GM18519 (cell line): ENCODE measurements around the gene SLC9A9.

Experiments
- ATAC-seq: cut with Tn5 transposase; IDR thresholded peaks from one replicate; pipeline ENCODE4 v1.9.1; 2021; ENCODE audit warnings: mild to moderate bottlenecking, moderate library complexity; ENCODE audit not compliant: unreplicated experiment, low FRiP score

Gene SLC9A9

GRCh38 chr3:143278721-143279120 lies 569.5 kb downstream of the SLC9A9 start:
- no peak for ATAC-seq

GRCh38 chr3:143277531-143277930 lies 570.7 kb downstream of the SLC9A9 start:
- ATAC-seq = no peak

GRCh38 chr3:143276592-143276991 lies 571.7 kb downstream of the SLC9A9 start:
- ATAC-seq = peak; percentile 95

GRCh38 chr3:143273975-143274690 lies 574.1 kb downstream of the SLC9A9 start:
- no peak for ATAC-seq

GRCh38 chr3:143271136-143271535 lies 577.1 kb downstream of the SLC9A9 start:
- no peak for ATAC-seq

GRCh38 chr3:143269741-143270140 lies 578.5 kb downstream of the SLC9A9 start:
- no peak for ATAC-seq

DNA sequence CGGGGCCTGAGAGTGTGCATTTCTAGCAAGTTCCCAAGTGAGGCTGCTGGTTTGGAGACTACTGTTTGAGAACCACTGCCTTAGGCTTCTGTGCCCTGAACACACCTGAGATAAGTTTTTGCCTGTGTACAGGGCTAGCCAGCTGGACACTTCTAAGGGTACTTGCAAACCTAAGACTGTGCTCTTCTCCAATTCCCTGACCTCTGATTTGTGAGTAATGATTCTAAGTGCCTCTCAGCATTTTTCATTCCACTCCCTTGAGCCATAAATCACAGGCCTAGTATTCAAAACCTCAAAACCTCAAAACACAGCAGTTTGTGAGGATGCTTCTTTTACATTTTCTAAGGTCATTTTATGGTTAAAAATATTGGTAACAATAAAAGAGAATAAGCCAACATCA lies 580.3 kb downstream of the SLC9A9 start:
- ATAC-seq = no peak

- ATAC-seq = no peak
Measured at GRCh38 chr3:143266927-143267326, 581.3 kb downstream of the SLC9A9 start.

GRCh38 chr3:143266511-143266910 lies 581.8 kb downstream of the SLC9A9 start:
- no peak for ATAC-seq

DNA sequence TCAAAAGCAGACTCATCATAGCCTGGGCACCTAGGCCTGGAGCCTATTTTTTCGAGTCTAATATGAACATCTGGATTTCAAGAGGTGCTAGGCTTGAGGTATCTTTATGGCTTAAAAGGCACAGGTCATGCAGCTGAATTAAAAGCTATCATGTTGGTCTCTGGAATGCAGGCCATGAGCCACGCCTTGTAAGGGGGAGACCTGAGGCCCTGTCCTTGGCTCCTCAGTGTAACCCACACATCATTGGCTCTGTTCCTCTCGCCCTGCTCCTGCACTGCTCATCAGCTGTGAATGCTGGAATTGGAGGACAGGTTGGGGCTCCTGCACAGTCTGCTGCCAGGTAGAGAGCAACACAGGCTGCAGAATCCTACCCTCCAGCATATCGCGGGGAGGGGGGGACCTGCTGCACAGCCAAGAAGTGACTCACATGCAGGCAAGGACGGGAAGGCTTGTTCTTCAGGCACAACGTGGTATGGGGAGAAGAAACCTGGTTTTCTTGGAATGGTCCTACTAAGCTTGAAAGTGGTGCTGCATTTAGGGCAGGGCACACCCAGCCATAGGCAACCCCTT lies 582.7 kb downstream of the SLC9A9 start:
- ATAC-seq = no peak

GRCh38 chr3:143263852-143264513 lies 584.3 kb downstream of the SLC9A9 start:
- ATAC-seq = no peak

DNA sequence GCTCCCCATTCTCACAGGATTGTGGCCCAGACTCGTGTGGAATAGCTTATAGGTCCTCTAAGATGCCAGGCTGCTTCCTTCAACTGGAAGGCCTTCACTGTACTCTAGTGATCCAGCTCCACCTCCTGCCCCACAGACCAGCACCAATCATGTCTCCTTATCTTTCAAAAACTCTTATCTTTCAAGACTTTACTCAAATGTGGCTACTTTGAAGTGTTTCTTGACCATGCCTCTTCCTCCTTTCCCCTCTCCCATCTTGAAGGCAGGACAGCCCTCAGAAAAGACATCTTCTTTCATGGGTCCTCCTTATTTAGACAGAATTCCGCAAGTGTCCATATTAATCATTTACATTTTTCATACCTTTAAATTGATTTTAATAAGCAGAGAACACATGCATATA lies 586.4 kb downstream of the SLC9A9 start:
- ATAC-seq = no peak

GRCh38 chr3:143258692-143259091 lies 589.6 kb downstream of the SLC9A9 start:
- no peak for ATAC-seq

DNA sequence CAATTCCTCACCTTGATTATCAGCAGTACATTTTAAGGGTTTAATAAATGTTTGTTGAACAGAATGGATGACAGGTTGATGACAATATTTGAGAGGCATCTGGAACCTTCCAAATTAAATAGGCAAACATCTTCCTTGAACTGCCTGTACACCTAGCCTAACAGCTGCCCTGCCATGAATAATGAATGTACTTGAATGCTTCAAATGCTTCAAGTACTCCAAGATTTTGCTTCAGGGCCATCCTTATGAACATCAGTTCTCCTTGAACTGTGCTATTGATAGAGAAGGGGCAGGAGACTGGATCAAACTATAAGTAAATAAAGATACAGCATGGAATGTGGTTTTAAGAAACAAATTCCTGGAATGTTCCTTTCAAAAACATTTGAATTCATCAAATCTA lies 591.9 kb downstream of the SLC9A9 start:
- no peak for ATAC-seq

DNA sequence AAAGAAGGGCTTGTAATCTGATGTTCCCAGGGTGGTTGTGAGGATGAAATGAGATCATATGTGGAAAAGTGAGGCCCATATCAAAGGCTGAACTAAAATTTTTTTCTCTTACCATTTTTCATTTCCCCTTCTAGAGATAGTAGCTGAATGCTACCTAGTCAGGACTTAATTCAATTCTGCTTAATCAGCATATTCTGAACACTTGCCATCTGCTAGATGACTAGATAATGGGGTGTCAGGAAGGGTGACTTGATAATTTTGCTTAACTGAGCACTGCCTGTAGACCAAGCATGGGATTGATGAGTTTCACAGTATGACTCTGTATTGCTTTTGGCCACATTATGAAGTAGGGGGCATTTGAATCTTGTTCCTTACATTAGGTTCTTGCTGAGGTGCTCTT lies 592.5 kb downstream of the SLC9A9 start:
- ATAC-seq = no peak

DNA sequence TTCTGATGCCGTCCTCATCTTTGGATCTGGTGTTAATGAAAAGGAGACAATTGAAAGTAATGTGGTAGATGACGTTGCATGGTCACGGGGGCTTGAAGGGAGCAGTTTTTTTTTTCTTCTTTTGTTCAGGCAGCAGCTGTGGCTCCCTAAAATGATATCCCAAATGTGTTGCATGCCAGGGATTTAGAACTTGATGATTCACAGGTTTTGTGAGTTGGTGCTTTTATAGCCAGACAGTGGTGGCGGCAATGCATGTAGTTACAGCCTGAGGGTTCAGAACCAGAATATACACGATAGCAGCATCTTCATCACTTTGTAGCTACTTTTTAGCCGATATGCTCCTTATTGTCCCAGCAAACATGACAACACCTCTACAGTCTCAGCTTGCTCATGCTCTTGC lies 595.3 kb downstream of the SLC9A9 start:
- ATAC-seq = no peak

GRCh38 chr3:143249014-143249413 lies 599.3 kb downstream of the SLC9A9 start:
- no peak for ATAC-seq

GRCh38 chr3:143247073-143247472 lies 601.2 kb downstream of the SLC9A9 start:
- no peak for ATAC-seq

GRCh38 chr3:143245692-143246091 lies 602.6 kb downstream of the SLC9A9 start:
- no peak for ATAC-seq

- no peak for ATAC-seq
Measured at GRCh38 chr3:143244516-143245063, 603.7 kb downstream of the SLC9A9 start.

DNA sequence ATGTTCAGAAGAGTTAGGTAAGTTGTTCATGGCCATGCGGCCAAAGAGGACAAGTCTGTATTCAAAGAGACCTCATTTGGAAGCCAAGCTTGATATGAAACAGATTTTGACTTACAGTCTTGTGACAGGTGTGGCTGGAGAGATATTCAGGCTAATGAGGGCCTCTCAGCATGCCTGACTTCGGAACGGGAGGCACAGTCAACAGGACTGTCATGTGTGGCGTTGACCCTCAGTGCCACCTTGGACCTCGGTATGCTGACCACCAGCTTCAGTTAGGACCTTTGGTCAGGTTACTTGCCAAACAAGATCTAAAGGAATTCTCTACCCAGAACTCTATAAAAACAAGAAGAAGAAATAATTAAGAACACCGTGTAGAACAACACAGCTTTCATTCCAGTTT lies 604.6 kb downstream of the SLC9A9 start:
- no peak for ATAC-seq

DNA sequence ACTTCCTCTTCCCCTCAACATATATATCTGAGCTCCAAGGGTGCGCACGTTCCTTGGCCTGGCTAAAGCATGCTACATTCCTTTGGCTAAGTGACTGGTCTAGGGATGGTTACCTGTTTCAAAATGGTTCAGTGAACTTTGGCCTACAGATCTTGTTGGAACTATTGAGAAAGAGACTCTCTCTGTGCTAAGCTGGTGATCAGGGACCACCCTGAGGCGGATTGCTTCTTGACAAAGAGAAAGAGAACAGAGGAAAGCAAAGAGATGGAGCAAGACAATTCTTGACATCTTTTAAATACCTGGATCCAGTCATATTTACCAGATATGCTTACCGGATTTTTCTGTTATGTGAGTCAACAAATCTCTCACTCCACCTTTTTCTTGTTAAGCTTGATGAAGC lies 605.6 kb downstream of the SLC9A9 start:
- ATAC-seq = no peak
